ENCODE data around the gene THRB.

DNA sequence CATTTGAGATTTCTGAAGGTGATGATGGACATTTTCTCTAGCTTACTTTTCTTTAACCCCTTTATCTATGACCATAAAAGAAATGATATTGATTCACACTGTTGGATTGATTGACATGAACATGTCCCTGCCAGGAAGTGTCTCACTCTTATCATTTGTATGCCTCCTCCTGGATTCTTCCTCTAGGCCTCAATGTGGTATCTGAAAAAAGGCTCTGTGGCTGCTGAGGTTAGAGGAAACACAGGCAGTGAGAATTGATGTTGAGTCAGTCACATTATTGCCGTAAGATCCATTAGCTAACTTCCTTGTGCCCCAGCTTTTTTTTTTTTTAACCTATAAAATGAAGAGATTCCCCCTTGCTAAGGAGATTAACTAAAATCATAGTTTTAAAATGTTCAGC lies 8.0 kb upstream of the THRB start:
- no peak for TF ChIP-seq CTCF (IDR thresholded peaks at IDR 0.05)
- TF ChIP-seq POLR2A (IDR thresholded peaks at IDR 0.05), result no peak
